ENCODE measurements around the gene LIM2.
A peak's percentile ranks its signal among the peaks of the same experiment; 100 is the strongest.
"Not testable (repeated sequence)": the region's sequence is repeated elsewhere in the genome, so short reads cannot be mapped to it uniquely, and the experiment has no call there.

LIM2 gene

DNA sequence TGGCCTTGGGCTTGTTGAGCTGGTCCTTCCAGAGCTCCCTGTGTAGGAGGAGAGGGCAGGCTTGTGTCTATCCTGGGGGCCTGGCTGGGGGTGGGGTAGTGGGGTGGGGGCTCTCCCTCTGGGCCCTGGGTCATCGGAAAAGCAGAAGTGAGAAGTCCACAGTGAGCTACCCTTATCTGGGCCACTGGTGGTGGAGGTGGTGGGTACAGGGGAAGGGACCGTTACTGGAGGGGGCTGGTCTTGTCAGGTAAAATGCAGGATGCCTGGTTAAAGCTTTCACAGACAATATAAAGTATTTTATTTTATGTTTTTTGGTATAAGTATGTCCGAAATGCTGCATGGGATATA is 30.0 kb upstream of the LIM2 start:
- H3K9ac ChIP-seq (ENCODE audit: low read depth in 1 of 2, low read length in 2 of 2): no peak overlapping the region
- H3K4me1 ChIP-seq (ENCODE audit: control insufficient read depth in 2 of 2, insufficient read depth in 2 of 2, low read length in 2 of 2): no peaks in the 10 kb centered on the region
- no peaks in the 10 kb centered on the region for H3K27me3 ChIP-seq (ENCODE audit: control insufficient read depth in 2 of 2, insufficient read depth in 2 of 2, low read length in 2 of 2)
- no peaks in the 10 kb centered on the region for H3K9me3 ChIP-seq (ENCODE audit: control insufficient read depth in 2 of 2, low read length in 2 of 2)
- H3K4me3 ChIP-seq (ENCODE audit: low read length in 2 of 2): no peak overlapping the region
- H3K27ac ChIP-seq (ENCODE audit: low read depth in 2 of 2, low read length in 2 of 2): peak overlapping the region in 1 of 2 donors; percentile 63
- H3K36me3 ChIP-seq (ENCODE audit: control insufficient read depth in 2 of 2, insufficient read depth in 2 of 2, low read length in 2 of 2): no peaks in the 10 kb centered on the region

GRCh38 chr19:51417107-51417809 is 29.5 kb upstream of the LIM2 start, which contains the start of gene SIGLEC10:
Gene SIGLEC10 (minus strand): TSS chr19:51417642. CDS start chr19:51417581, 61 bp downstream.
- no peaks in the 10 kb centered on the region for H3K27me3 ChIP-seq (ENCODE audit: control insufficient read depth in 2 of 2, insufficient read depth in 2 of 2, low read length in 2 of 2)
- peak within 1 kb of the TSS in 1 of 2 donors; percentile 63 for H3K27ac ChIP-seq (ENCODE audit: low read depth in 2 of 2, low read length in 2 of 2)
- H3K4me3 ChIP-seq (ENCODE audit: low read length in 2 of 2): peak within 1 kb of the TSS; percentile 23 to 44

GRCh38 chr19:51416422-51416821 is 28.6 kb upstream of the LIM2 start:
- H3K9ac ChIP-seq (ENCODE audit: low read depth in 1 of 2, low read length in 2 of 2); H3K36me3 ChIP-seq (ENCODE audit: control insufficient read depth in 2 of 2, insufficient read depth in 2 of 2, low read length in 2 of 2); H3K9me3 ChIP-seq (ENCODE audit: control insufficient read depth in 2 of 2, low read length in 2 of 2); H3K4me1 ChIP-seq (ENCODE audit: control insufficient read depth in 2 of 2, insufficient read depth in 2 of 2, low read length in 2 of 2); H3K27me3 ChIP-seq (ENCODE audit: control insufficient read depth in 2 of 2, insufficient read depth in 2 of 2, low read length in 2 of 2); H3K27ac ChIP-seq (ENCODE audit: low read depth in 2 of 2, low read length in 2 of 2); H3K4me3 ChIP-seq (ENCODE audit: low read length in 2 of 2): not testable (repeated sequence)

More at GRCh38 chr19:51417107-51417809, 29.5 kb upstream of the LIM2 start, which contains the start of gene SIGLEC10:
- Histone ChIP-seq H3K36me3 (ENCODE audit: control insufficient read depth in 2 of 2, insufficient read depth in 2 of 2, low read length in 2 of 2) (no peaks in the 10 kb centered on the region), H3K9ac (ENCODE audit: low read depth in 1 of 2, low read length in 2 of 2) (no peak within 1 kb of the TSS), H3K4me1 (ENCODE audit: control insufficient read depth in 2 of 2, insufficient read depth in 2 of 2, low read length in 2 of 2) (no peaks in the 10 kb centered on the region), H3K9me3 (ENCODE audit: control insufficient read depth in 2 of 2, low read length in 2 of 2) (no peaks in the 10 kb centered on the region)

DNA sequence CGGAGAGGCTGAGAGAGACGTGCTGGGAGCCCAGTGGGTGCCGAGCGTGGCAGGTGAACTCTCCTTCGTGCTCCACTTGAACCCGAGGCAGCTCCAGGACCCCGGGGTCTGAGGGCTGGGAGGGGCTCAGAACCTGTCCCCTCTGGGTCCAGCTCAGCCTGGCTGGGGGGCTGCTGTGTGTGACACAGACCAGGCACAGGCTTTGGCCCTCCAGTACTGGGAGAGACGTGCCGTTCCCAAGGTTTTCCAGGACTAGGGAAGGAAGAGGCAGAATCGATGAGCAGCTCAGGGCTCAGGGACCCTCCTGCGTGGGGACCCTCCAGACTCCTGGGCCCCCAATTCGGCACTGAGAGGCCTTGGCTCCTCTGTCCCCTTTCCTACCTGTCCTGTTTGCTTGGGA is 27.4 kb upstream of the LIM2 start:
- Histone ChIP-seq H3K4me3 (ENCODE audit: low read length in 2 of 2) (no peak overlapping the region), H3K9me3 (ENCODE audit: control insufficient read depth in 2 of 2, low read length in 2 of 2) (no peaks in the 10 kb centered on the region), H3K36me3 (ENCODE audit: control insufficient read depth in 2 of 2, insufficient read depth in 2 of 2, low read length in 2 of 2) (no peaks in the 10 kb centered on the region), H3K27ac (ENCODE audit: low read depth in 2 of 2, low read length in 2 of 2) (no peak overlapping the region), H3K4me1 (ENCODE audit: control insufficient read depth in 2 of 2, insufficient read depth in 2 of 2, low read length in 2 of 2) (no peaks in the 10 kb centered on the region), H3K27me3 (ENCODE audit: control insufficient read depth in 2 of 2, insufficient read depth in 2 of 2, low read length in 2 of 2) (no peaks in the 10 kb centered on the region), H3K9ac (ENCODE audit: low read depth in 1 of 2, low read length in 2 of 2) (no peak overlapping the region)

DNA sequence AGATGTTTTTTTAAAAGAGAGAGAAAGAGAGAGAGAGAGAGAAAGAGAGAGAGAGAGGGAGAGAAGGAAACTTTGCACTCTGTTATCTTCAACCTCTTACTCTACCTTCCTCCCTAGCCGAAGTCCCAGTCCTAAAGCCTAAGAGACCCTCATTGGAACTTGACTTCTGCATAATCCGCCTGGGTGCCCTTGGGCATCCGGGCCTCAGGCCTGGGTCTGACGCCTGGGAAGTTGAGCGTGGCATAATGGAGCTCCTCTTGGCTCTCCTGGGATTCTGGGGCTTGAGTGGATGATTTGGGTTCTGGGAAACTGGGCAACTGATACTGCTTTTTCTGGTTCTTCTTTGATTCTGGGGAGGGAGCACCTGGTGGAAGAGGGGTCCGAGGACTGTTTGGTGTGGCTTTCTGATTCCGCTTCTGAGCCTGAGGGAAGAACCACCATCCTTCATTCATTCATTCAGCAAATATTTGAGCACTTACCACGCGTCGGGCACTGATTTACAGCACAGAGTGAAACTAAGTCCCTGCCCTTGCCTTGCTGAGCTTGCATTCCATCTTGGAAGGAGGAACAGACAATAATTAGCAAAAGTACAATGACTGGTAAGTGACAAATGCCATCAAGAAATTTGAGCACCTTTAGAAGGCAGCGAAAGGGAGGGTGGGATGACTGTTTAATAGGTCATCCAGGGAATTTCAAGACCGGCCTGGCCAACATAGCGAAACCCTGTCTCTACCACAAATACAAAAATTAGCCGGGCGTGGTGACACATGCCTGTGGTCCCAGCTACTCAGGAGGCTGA is 23.4 kb upstream of the LIM2 start:
- no peaks in the 10 kb centered on the region for H3K27me3 ChIP-seq (ENCODE audit: control insufficient read depth in 2 of 2, insufficient read depth in 2 of 2, low read length in 2 of 2)
- no peak overlapping the region for H3K27ac ChIP-seq (ENCODE audit: low read depth in 2 of 2, low read length in 2 of 2)
- H3K36me3 ChIP-seq (ENCODE audit: control insufficient read depth in 2 of 2, insufficient read depth in 2 of 2, low read length in 2 of 2): no peaks in the 10 kb centered on the region
- H3K9me3 ChIP-seq (ENCODE audit: control insufficient read depth in 2 of 2, low read length in 2 of 2): no peaks in the 10 kb centered on the region
- no peaks in the 10 kb centered on the region for H3K4me1 ChIP-seq (ENCODE audit: control insufficient read depth in 2 of 2, insufficient read depth in 2 of 2, low read length in 2 of 2)
- no peak overlapping the region for H3K9ac ChIP-seq (ENCODE audit: low read depth in 1 of 2, low read length in 2 of 2)
- no peak overlapping the region for H3K4me3 ChIP-seq (ENCODE audit: low read length in 2 of 2)

DNA sequence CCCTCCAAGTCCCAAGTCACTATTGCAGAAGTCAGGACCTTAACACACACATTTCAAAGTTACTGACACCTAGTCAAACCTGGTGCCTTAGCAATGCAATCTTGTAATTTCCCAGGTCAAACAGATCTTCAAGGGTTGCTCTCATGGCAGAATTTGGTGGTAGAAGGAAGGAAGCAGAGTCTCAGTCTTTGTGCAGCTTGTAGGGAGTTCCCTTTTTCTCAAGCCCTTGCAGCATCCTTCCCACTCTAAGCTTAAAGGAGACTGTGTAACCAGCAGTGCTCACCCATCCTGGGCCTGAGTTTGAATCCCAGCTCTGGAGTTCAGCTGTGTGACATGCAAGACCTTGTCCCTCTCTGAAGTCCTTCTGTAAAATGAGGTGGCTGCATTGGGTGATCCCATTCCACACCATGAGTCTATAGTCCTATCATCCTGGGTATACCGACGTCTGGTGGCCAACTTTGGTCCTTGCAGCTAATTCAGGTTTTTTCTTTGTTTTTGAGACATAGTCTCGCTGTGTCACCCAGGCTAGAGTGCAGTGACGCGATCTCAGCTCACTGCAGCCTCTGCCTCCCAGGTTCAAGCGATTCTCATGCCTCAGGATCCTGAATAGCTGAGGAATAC is 19.8 kb upstream of the LIM2 start:
- Histone ChIP-seq H3K27me3 (ENCODE audit: control insufficient read depth in 2 of 2, insufficient read depth in 2 of 2, low read length in 2 of 2) (no peaks in the 10 kb centered on the region), H3K36me3 (ENCODE audit: control insufficient read depth in 2 of 2, insufficient read depth in 2 of 2, low read length in 2 of 2) (no peaks in the 10 kb centered on the region), H3K4me1 (ENCODE audit: control insufficient read depth in 2 of 2, insufficient read depth in 2 of 2, low read length in 2 of 2) (no peaks in the 10 kb centered on the region), H3K9me3 (ENCODE audit: control insufficient read depth in 2 of 2, low read length in 2 of 2) (no peaks in the 10 kb centered on the region), H3K4me3 (ENCODE audit: low read length in 2 of 2) (no peak overlapping the region), H3K27ac (ENCODE audit: low read depth in 2 of 2, low read length in 2 of 2) (no peak overlapping the region), H3K9ac (ENCODE audit: low read depth in 1 of 2, low read length in 2 of 2) (no peak overlapping the region)

DNA sequence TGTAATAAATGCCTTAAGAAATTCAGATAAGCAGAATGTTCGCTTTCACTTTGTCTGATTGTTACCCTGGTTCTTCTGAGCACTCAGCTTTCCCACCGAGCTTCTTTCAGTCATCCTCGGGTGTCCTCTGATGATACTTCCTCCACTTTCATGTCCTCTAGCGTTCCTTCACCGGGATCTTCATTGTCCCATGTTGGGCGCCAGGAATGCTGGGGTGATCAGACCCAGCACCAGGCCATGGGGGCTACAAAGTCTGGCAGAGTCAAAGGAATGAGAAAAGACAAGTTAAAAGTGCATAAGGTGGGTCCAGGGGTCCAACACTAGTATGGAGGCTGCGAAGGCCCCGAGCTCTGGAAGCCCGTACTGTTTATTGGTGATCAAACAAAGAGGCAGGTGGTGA is 14.3 kb upstream of the LIM2 start:
- H3K4me1 ChIP-seq (ENCODE audit: control insufficient read depth in 2 of 2, insufficient read depth in 2 of 2, low read length in 2 of 2): no peaks in the 10 kb centered on the region
- no peaks in the 10 kb centered on the region for H3K36me3 ChIP-seq (ENCODE audit: control insufficient read depth in 2 of 2, insufficient read depth in 2 of 2, low read length in 2 of 2)
- H3K4me3 ChIP-seq (ENCODE audit: low read length in 2 of 2): no peak overlapping the region
- peaks cover 0 to 4% of the 10 kb centered on the region in 2 donors for H3K9me3 ChIP-seq (ENCODE audit: control insufficient read depth in 2 of 2, low read length in 2 of 2)
- H3K9ac ChIP-seq (ENCODE audit: low read depth in 1 of 2, low read length in 2 of 2): no peak overlapping the region
- no peak overlapping the region for H3K27ac ChIP-seq (ENCODE audit: low read depth in 2 of 2, low read length in 2 of 2)
- no peaks in the 10 kb centered on the region for H3K27me3 ChIP-seq (ENCODE audit: control insufficient read depth in 2 of 2, insufficient read depth in 2 of 2, low read length in 2 of 2)

GRCh38 chr19:51399936-51400335 is 12.2 kb upstream of the LIM2 start:
- H3K4me1 ChIP-seq (ENCODE audit: control insufficient read depth in 2 of 2, insufficient read depth in 2 of 2, low read length in 2 of 2); H3K9ac ChIP-seq (ENCODE audit: low read depth in 1 of 2, low read length in 2 of 2); H3K9me3 ChIP-seq (ENCODE audit: control insufficient read depth in 2 of 2, low read length in 2 of 2); H3K4me3 ChIP-seq (ENCODE audit: low read length in 2 of 2); H3K27ac ChIP-seq (ENCODE audit: low read depth in 2 of 2, low read length in 2 of 2); H3K27me3 ChIP-seq (ENCODE audit: control insufficient read depth in 2 of 2, insufficient read depth in 2 of 2, low read length in 2 of 2); H3K36me3 ChIP-seq (ENCODE audit: control insufficient read depth in 2 of 2, insufficient read depth in 2 of 2, low read length in 2 of 2): not testable (repeated sequence)

DNA sequence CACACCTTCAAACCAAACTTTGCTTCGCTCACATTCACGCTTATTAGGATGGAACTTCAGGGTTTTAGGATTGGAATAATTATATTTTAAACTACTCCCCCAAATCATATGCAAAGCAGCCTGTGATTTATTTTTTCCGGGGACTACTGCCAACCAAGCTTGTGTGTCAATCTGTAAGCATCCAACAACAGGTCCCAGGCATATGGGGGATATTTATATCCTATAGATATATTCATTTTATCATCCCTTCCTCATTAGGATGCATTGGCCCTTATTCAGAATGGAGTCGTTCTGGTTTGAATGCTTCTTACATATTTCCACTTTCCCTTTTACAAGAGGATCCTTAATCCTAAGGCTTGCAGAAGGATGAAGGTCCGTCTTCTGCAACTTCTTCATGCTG is 11.5 kb upstream of the LIM2 start:
- Histone ChIP-seq H3K27ac (ENCODE audit: low read depth in 2 of 2, low read length in 2 of 2) (no peak overlapping the region), H3K36me3 (ENCODE audit: control insufficient read depth in 2 of 2, insufficient read depth in 2 of 2, low read length in 2 of 2) (no peaks in the 10 kb centered on the region), H3K27me3 (ENCODE audit: control insufficient read depth in 2 of 2, insufficient read depth in 2 of 2, low read length in 2 of 2) (no peaks in the 10 kb centered on the region), H3K4me1 (ENCODE audit: control insufficient read depth in 2 of 2, insufficient read depth in 2 of 2, low read length in 2 of 2) (peaks cover 3 to 7% of the 10 kb centered on the region in 2 donors), H3K9ac (ENCODE audit: low read depth in 1 of 2, low read length in 2 of 2) (no peak overlapping the region), H3K9me3 (ENCODE audit: control insufficient read depth in 2 of 2, low read length in 2 of 2) (peaks cover 0 to 4% of the 10 kb centered on the region in 2 donors), H3K4me3 (ENCODE audit: low read length in 2 of 2) (no peak overlapping the region)

- H3K4me3 ChIP-seq (ENCODE audit: low read length in 2 of 2): no peak overlapping the region
- no peaks in the 10 kb centered on the region for H3K36me3 ChIP-seq (ENCODE audit: control insufficient read depth in 2 of 2, insufficient read depth in 2 of 2, low read length in 2 of 2)
- no peak overlapping the region for H3K9ac ChIP-seq (ENCODE audit: low read depth in 1 of 2, low read length in 2 of 2)
- peaks cover 6 to 7% of the 10 kb centered on the region in 2 donors for H3K4me1 ChIP-seq (ENCODE audit: control insufficient read depth in 2 of 2, insufficient read depth in 2 of 2, low read length in 2 of 2)
- no peaks in the 10 kb centered on the region for H3K27me3 ChIP-seq (ENCODE audit: control insufficient read depth in 2 of 2, insufficient read depth in 2 of 2, low read length in 2 of 2)
- H3K9me3 ChIP-seq (ENCODE audit: control insufficient read depth in 2 of 2, low read length in 2 of 2): peaks cover 0 to 4% of the 10 kb centered on the region in 2 donors
- H3K27ac ChIP-seq (ENCODE audit: low read depth in 2 of 2, low read length in 2 of 2): no peak overlapping the region
Observed at GRCh38 chr19:51398096-51398704, 10.4 kb upstream of the LIM2 start.
